Activated effector memory CD4-positive, alpha-beta T cell treated with Interleukin-2 at 50 U/mL for 16 hours (primary cell): ENCODE data around the gene ABCA10.
"Not testable (repeated sequence)": the region's sequence is repeated elsewhere in the genome, so short reads cannot be mapped to it uniquely, and the experiment has no call there.

ENCODE experiments used
- DNase-seq: peaks from one replicate; pipeline ENCODE4 v3.0.0-alpha.2; 2020

The ABCA10 gene

GRCh38 chr17:69223809-69224208 is 4.8 kb downstream of the ABCA10 start:
- no peak for DNase-seq

GRCh38 chr17:69222707-69223258 is 5.8 kb downstream of the ABCA10 start:
- DNase-seq, result no peak

- DNase-seq, result no peak
Observed at GRCh38 chr17:69220098-69220497, 8.5 kb downstream of the ABCA10 start.

GRCh38 chr17:69218986-69219385 is 9.6 kb downstream of the ABCA10 start:
- DNase-seq, result no peak

GRCh38 chr17:69213059-69213813 is 15.4 kb downstream of the ABCA10 start:
- no peak for DNase-seq

GRCh38 chr17:69208640-69209039 is 20.0 kb downstream of the ABCA10 start:
- no peak for DNase-seq

GRCh38 chr17:69207151-69207550 is 21.5 kb downstream of the ABCA10 start:
- no peak for DNase-seq

GRCh38 chr17:69198238-69198637 is 30.4 kb downstream of the ABCA10 start:
- no peak for DNase-seq

GRCh38 chr17:69196105-69196653 is 32.4 kb downstream of the ABCA10 start:
- DNase-seq, result not testable (repeated sequence)

- DNase-seq, result no peak
Observed at GRCh38 chr17:69192754-69193153, 35.9 kb downstream of the ABCA10 start.

- no peak for DNase-seq
Observed at GRCh38 chr17:69188796-69189195, 39.8 kb downstream of the ABCA10 start.

- DNase-seq, result no peak
Observed at GRCh38 chr17:69188064-69188463, 40.6 kb downstream of the ABCA10 start.

GRCh38 chr17:69187294-69187693 is 41.3 kb downstream of the ABCA10 start:
- DNase-seq, result no peak

- DNase-seq, result no peak
Observed at GRCh38 chr17:69179227-69179952, 49.2 kb downstream of the ABCA10 start.

GRCh38 chr17:69176457-69176795 is 52.2 kb downstream of the ABCA10 start:
- DNase-seq, result no peak

- no peak for DNase-seq
Observed at GRCh38 chr17:69175625-69176456, 52.8 kb downstream of the ABCA10 start.

GRCh38 chr17:69175262-69175624 is 53.4 kb downstream of the ABCA10 start:
- no peak for DNase-seq

GRCh38 chr17:69173118-69173517 is 55.5 kb downstream of the ABCA10 start:
- DNase-seq, result no peak

GRCh38 chr17:69170377-69170776 is 58.2 kb downstream of the ABCA10 start:
- no peak for DNase-seq

- DNase-seq, result not testable (repeated sequence)
Observed at GRCh38 chr17:69168642-69169041, 60.0 kb downstream of the ABCA10 start.

- DNase-seq, result no peak
Observed at GRCh38 chr17:69166957-69167356, 61.7 kb downstream of the ABCA10 start.

GRCh38 chr17:69164206-69164605 is 64.4 kb downstream of the ABCA10 start:
- DNase-seq, result no peak

- no peak for DNase-seq
Observed at GRCh38 chr17:69159418-69159817, 69.2 kb downstream of the ABCA10 start.
